GM10248 (cell line): ENCODE measurements around the gene KIF16B.

Experiments used
- CTCF ChIA-PET: fragments of 300-600 bp; sonication (Branson Sonifier 250); formaldehyde crosslinking; extraction: SDS; loops from one replicate; lab custom pipeline; 2021; ENCODE audit warnings: antibody characterized with exemption; lab: Yijun Ruan, JAX
- POLR2A ChIA-PET: fragments of 350-650 bp; sonication (Branson Sonifier 250); formaldehyde crosslinking; extraction: SDS; loops from one replicate; lab custom pipeline; 2020; ENCODE audit warnings: antibody characterized with exemption; lab: Yijun Ruan, JAX
- DNase-seq: peaks from one replicate; pipeline ENCODE4 v3.0.0; 2012; ENCODE audit errors: extremely low spot score
- CTCF ChIP-seq: IDR thresholded peaks from 2 replicates; pipeline ENCODE4 v1.5.1; 2012; ENCODE audit warnings: mild to moderate bottlenecking, low read depth; ENCODE audit errors: extremely low read depth, missing control alignments, control extremely low read depth

The KIF16B gene

GRCh38 chr20:16283307-16283706 is 289.9 kb downstream of the KIF16B start:
- ChIA-PET POLR2A (no interaction called here), CTCF (no interaction called here)
- no peak for TF ChIP-seq CTCF
- DNase-seq = no peak

GRCh38 chr20:16280219-16280618 is 293.0 kb downstream of the KIF16B start:
- ChIA-PET POLR2A (no interaction called here), CTCF (interaction anchor here (0.9 to 3.2 kb wide), 8 partner anchors 8 to 481 kb away, joined by 3 to 15 read pairs (median 6); no protein-coding TSS in a partner anchor)
- DNase-seq = no peak
- no peak for TF ChIP-seq CTCF

- TF ChIP-seq CTCF = no peak
- DNase-seq = no peak
- CTCF ChIA-PET = interaction anchor here (0.9 to 3.2 kb wide), 8 partner anchors 9 to 481 kb away, joined by 3 to 15 read pairs (median 6); no protein-coding TSS in a partner anchor
- POLR2A ChIA-PET = no interaction called here
These were observed 293.9 kb downstream of the KIF16B start for GRCh38 chr20:16279320-16279719.

GRCh38 chr20:16273812-16274555 is 299.3 kb downstream of the KIF16B start:
- TF ChIP-seq CTCF = no peak
- POLR2A ChIA-PET = no interaction called here
- DNase-seq = no peak
- CTCF ChIA-PET = no interaction called here

GRCh38 chr20:16272780-16273360 is 300.4 kb downstream of the KIF16B start:
- DNase-seq = no peak
- CTCF ChIA-PET = no interaction called here
- POLR2A ChIA-PET = no interaction called here
- no peak for TF ChIP-seq CTCF

GRCh38 chr20:16271450-16271849 is 301.8 kb downstream of the KIF16B start:
- no peak for TF ChIP-seq CTCF
- no peak for DNase-seq
- CTCF ChIA-PET = interaction anchor here (1.1 kb wide), 1 partner anchor 35 kb away, joined by 3 read pairs; no protein-coding TSS in a partner anchor
- POLR2A ChIA-PET = no interaction called here
